ENCODE measurements around the gene PGM3.

PGM3 gene

GRCh38 chr6:83155794-83156193 is 37.3 kb downstream of the PGM3 start:
- Mint-ChIP-seq H3K9me3 (no peaks in the 10 kb centered on the region), H3K36me3 (ENCODE audit: low read depth) (peaks cover 17% of the 10 kb centered on the region), H3K27ac (no peak overlapping the region), H3K4me3 (no peak overlapping the region), H3K27me3 (no peaks in the 10 kb centered on the region), H3K4me1 (no peaks in the 10 kb centered on the region)
- ATAC-seq (no peak), DNase-seq (no peak)

GRCh38 chr6:83153883-83154521 is 39.1 kb downstream of the PGM3 start:
- no peaks in the 10 kb centered on the region for H3K4me1 Mint-ChIP-seq
- DNase-seq: no peak
- no peaks in the 10 kb centered on the region for H3K9me3 Mint-ChIP-seq
- no peak overlapping the region for H3K4me3 Mint-ChIP-seq
- no peak overlapping the region for H3K27ac Mint-ChIP-seq
- no peaks in the 10 kb centered on the region for H3K27me3 Mint-ChIP-seq
- peaks cover 15% of the 10 kb centered on the region for H3K36me3 Mint-ChIP-seq (ENCODE audit: low read depth)
- no peak for ATAC-seq

- DNase-seq (no peak), ATAC-seq (no peak)
- H3K4me1 Mint-ChIP-seq: no peaks in the 10 kb centered on the region
- peaks cover 15% of the 10 kb centered on the region for H3K36me3 Mint-ChIP-seq (ENCODE audit: low read depth)
- no peaks in the 10 kb centered on the region for H3K27me3 Mint-ChIP-seq
- H3K27ac Mint-ChIP-seq: no peak overlapping the region
- no peaks in the 10 kb centered on the region for H3K9me3 Mint-ChIP-seq
- H3K4me3 Mint-ChIP-seq: no peak overlapping the region
Measured at GRCh38 chr6:83152913-83153312, 40.2 kb downstream of the PGM3 start.

GRCh38 chr6:83151114-83151513 is 42.0 kb downstream of the PGM3 start:
- Mint-ChIP-seq H3K27me3 (no peaks in the 10 kb centered on the region), H3K4me3 (no peak overlapping the region), H3K4me1 (no peaks in the 10 kb centered on the region), H3K9me3 (no peaks in the 10 kb centered on the region), H3K27ac (no peak overlapping the region), H3K36me3 (ENCODE audit: low read depth) (peaks cover 14% of the 10 kb centered on the region)
- DNase-seq (no peak), ATAC-seq (no peak)

- DNase-seq (no peak), ATAC-seq (no peak)
- H3K36me3 Mint-ChIP-seq (ENCODE audit: low read depth): peaks cover 23% of the 10 kb centered on the region
- no peaks in the 10 kb centered on the region for H3K27me3 Mint-ChIP-seq
- H3K4me3 Mint-ChIP-seq: no peak overlapping the region
- no peaks in the 10 kb centered on the region for H3K4me1 Mint-ChIP-seq
- H3K9me3 Mint-ChIP-seq: no peaks in the 10 kb centered on the region
- no peak overlapping the region for H3K27ac Mint-ChIP-seq
Measured at GRCh38 chr6:83138758-83139157, 54.3 kb downstream of the PGM3 start.

- no peaks in the 10 kb centered on the region for H3K9me3 Mint-ChIP-seq
- ATAC-seq: no peak
- DNase-seq: no peak
- no peaks in the 10 kb centered on the region for H3K4me1 Mint-ChIP-seq
- H3K27ac Mint-ChIP-seq: no peak overlapping the region
- H3K4me3 Mint-ChIP-seq: no peak overlapping the region
- H3K36me3 Mint-ChIP-seq (ENCODE audit: low read depth): peaks cover 20% of the 10 kb centered on the region
- no peaks in the 10 kb centered on the region for H3K27me3 Mint-ChIP-seq
Measured at GRCh38 chr6:83138118-83138722, 54.8 kb downstream of the PGM3 start.

- H3K27ac Mint-ChIP-seq: no peak overlapping the region
- peaks cover 18% of the 10 kb centered on the region for H3K36me3 Mint-ChIP-seq (ENCODE audit: low read depth)
- no peaks in the 10 kb centered on the region for H3K4me1 Mint-ChIP-seq
- no peak overlapping the region for H3K4me3 Mint-ChIP-seq
- no peaks in the 10 kb centered on the region for H3K27me3 Mint-ChIP-seq
- no peak for DNase-seq
- ATAC-seq: no peak
- no peaks in the 10 kb centered on the region for H3K9me3 Mint-ChIP-seq
Measured at GRCh38 chr6:83132121-83132520, 60.9 kb downstream of the PGM3 start.

GRCh38 chr6:83127976-83128375 is 65.1 kb downstream of the PGM3 start:
- DNase-seq (no peak), ATAC-seq (no peak)
- Mint-ChIP-seq H3K9me3 (no peaks in the 10 kb centered on the region), H3K4me1 (no peaks in the 10 kb centered on the region), H3K27ac (no peak overlapping the region), H3K27me3 (no peaks in the 10 kb centered on the region), H3K4me3 (no peak overlapping the region), H3K36me3 (ENCODE audit: low read depth) (peaks cover 19% of the 10 kb centered on the region)

GRCh38 chr6:83127258-83127657 is 65.8 kb downstream of the PGM3 start:
- H3K27ac Mint-ChIP-seq: no peak overlapping the region
- H3K4me3 Mint-ChIP-seq: no peak overlapping the region

GRCh38 chr6:83126807-83127206 is 66.3 kb downstream of the PGM3 start:
- Mint-ChIP-seq H3K36me3 (ENCODE audit: low read depth) (peaks cover 17% of the 10 kb centered on the region), H3K4me1 (no peaks in the 10 kb centered on the region), H3K9me3 (no peaks in the 10 kb centered on the region), H3K4me3 (no peak overlapping the region), H3K27me3 (no peaks in the 10 kb centered on the region), H3K27ac (no peak overlapping the region)
- DNase-seq (no peak), ATAC-seq (no peak)

More at GRCh38 chr6:83127258-83127657, 65.8 kb downstream of the PGM3 start:
- peaks cover 17% of the 10 kb centered on the region for H3K36me3 Mint-ChIP-seq (ENCODE audit: low read depth)
- H3K4me1 Mint-ChIP-seq: no peaks in the 10 kb centered on the region
- ATAC-seq: no peak
- H3K27me3 Mint-ChIP-seq: no peaks in the 10 kb centered on the region
- no peak for DNase-seq
- H3K9me3 Mint-ChIP-seq: no peaks in the 10 kb centered on the region

- Mint-ChIP-seq H3K9me3 (no peaks in the 10 kb centered on the region), H3K36me3 (ENCODE audit: low read depth) (peaks cover 17% of the 10 kb centered on the region)
Measured at GRCh38 chr6:83126223-83126622, 66.8 kb downstream of the PGM3 start.

GRCh38 chr6:83125425-83125824 is 67.6 kb downstream of the PGM3 start:
- ATAC-seq (no peak), DNase-seq (no peak)
- Mint-ChIP-seq H3K27me3 (no peaks in the 10 kb centered on the region), H3K27ac (no peak overlapping the region), H3K9me3 (no peaks in the 10 kb centered on the region), H3K4me1 (no peaks in the 10 kb centered on the region), H3K36me3 (ENCODE audit: low read depth) (peaks cover 17% of the 10 kb centered on the region), H3K4me3 (no peak overlapping the region)

More at GRCh38 chr6:83126223-83126622, 66.8 kb downstream of the PGM3 start:
- no peak for ATAC-seq
- no peak overlapping the region for H3K4me3 Mint-ChIP-seq
- no peaks in the 10 kb centered on the region for H3K4me1 Mint-ChIP-seq
- H3K27me3 Mint-ChIP-seq: no peaks in the 10 kb centered on the region
- no peak for DNase-seq
- no peak overlapping the region for H3K27ac Mint-ChIP-seq

GRCh38 chr6:83124553-83124952 is 68.5 kb downstream of the PGM3 start:
- ATAC-seq: no peak
- peaks cover 16% of the 10 kb centered on the region for H3K36me3 Mint-ChIP-seq (ENCODE audit: low read depth)
- H3K27ac Mint-ChIP-seq: no peak overlapping the region
- no peaks in the 10 kb centered on the region for H3K27me3 Mint-ChIP-seq
- no peaks in the 10 kb centered on the region for H3K4me1 Mint-ChIP-seq
- DNase-seq: no peak
- no peak overlapping the region for H3K4me3 Mint-ChIP-seq
- no peaks in the 10 kb centered on the region for H3K9me3 Mint-ChIP-seq

- no peak for DNase-seq
Measured at GRCh38 chr6:83119742-83120300, 73.2 kb downstream of the PGM3 start.

GRCh38 chr6:83117802-83118201 is 75.3 kb downstream of the PGM3 start:
- Mint-ChIP-seq H3K27me3 (no peaks in the 10 kb centered on the region), H3K36me3 (ENCODE audit: low read depth) (peaks cover 4% of the 10 kb centered on the region), H3K4me3 (no peak overlapping the region), H3K27ac (no peak overlapping the region), H3K9me3 (no peaks in the 10 kb centered on the region), H3K4me1 (peaks cover 1% of the 10 kb centered on the region)
- no peak for ATAC-seq
- DNase-seq: no peak

More at GRCh38 chr6:83119742-83120300, 73.2 kb downstream of the PGM3 start:
- Mint-ChIP-seq H3K4me1 (no peaks in the 10 kb centered on the region), H3K4me3 (no peak overlapping the region), H3K36me3 (ENCODE audit: low read depth) (peaks cover 11% of the 10 kb centered on the region), H3K9me3 (no peaks in the 10 kb centered on the region), H3K27me3 (no peaks in the 10 kb centered on the region), H3K27ac (no peak overlapping the region)
- ATAC-seq: no peak
